ENCODE results near the gene CMIP.
A peak's percentile ranks its signal among the peaks of the same experiment; 100 is the strongest.
"Not testable (repeated sequence)": the region's sequence is repeated elsewhere in the genome, so short reads cannot be mapped to it uniquely, and the experiment has no call there.

CMIP gene

GRCh38 chr16:81421536-81421935 lies 23.1 kb upstream of the CMIP start:
- DNase-seq (ENCODE audit: low spot score), result no peak

- DNase-seq (ENCODE audit: low spot score), result not testable (repeated sequence)
Observed at GRCh38 chr16:81422153-81422552, 22.5 kb upstream of the CMIP start.

- DNase-seq (ENCODE audit: low spot score), result no peak
Observed at GRCh38 chr16:81424771-81425170, 19.8 kb upstream of the CMIP start.

- no peak for DNase-seq (ENCODE audit: low spot score)
Observed at GRCh38 chr16:81427219-81427618, 17.4 kb upstream of the CMIP start.

- peak; percentile 68 for DNase-seq (ENCODE audit: low spot score)
Observed at GRCh38 chr16:81429045-81429521, 15.5 kb upstream of the CMIP start.

GRCh38 chr16:81431554-81432353 lies 12.9 kb upstream of the CMIP start:
- no peak for DNase-seq (ENCODE audit: low spot score)

GRCh38 chr16:81432937-81433557 lies 11.6 kb upstream of the CMIP start:
- DNase-seq (ENCODE audit: low spot score), result no peak

- DNase-seq (ENCODE audit: low spot score), result no peak
Observed at GRCh38 chr16:81435103-81435502, 9.5 kb upstream of the CMIP start.

GRCh38 chr16:81435567-81435966 lies 9.0 kb upstream of the CMIP start:
- no peak for DNase-seq (ENCODE audit: low spot score)

GRCh38 chr16:81436386-81436785 lies 8.2 kb upstream of the CMIP start:
- DNase-seq (ENCODE audit: low spot score), result no peak

GRCh38 chr16:81437865-81438264 lies 6.7 kb upstream of the CMIP start:
- no peak for DNase-seq (ENCODE audit: low spot score)

- no peak for DNase-seq (ENCODE audit: low spot score)
Observed at GRCh38 chr16:81440888-81441761, 3.5 kb upstream of the CMIP start.

- peak; percentile 43 for DNase-seq (ENCODE audit: low spot score)
Observed at GRCh38 chr16:81442220-81442915, 2.2 kb upstream of the CMIP start.

- DNase-seq (ENCODE audit: low spot score), result peak; percentile 46
Observed at GRCh38 chr16:81442916-81443687, 1.5 kb upstream of the CMIP start.

- DNase-seq (ENCODE audit: low spot score), result no peak
Observed at GRCh38 chr16:81443688-81444447, 740 bp upstream of the CMIP start.

- peak; percentile 62 for DNase-seq (ENCODE audit: low spot score)
Observed at GRCh38 chr16:81445143-81445961, 744 bp downstream of the CMIP start.

GRCh38 chr16:81445966-81446906 lies 1.6 kb downstream of the CMIP start:
- DNase-seq (ENCODE audit: low spot score), result no peak

- no peak for DNase-seq (ENCODE audit: low spot score)
Observed at GRCh38 chr16:81446907-81447268, 2.3 kb downstream of the CMIP start.
